BJ (cell line): ENCODE data around the gene STX4. TPM values are rescaled to one million over a fixed set of nuclear protein-coding genes. Genes with fewer than 3 reads are reported as not detected.

Experiments
- CTCF ChIA-PET: fragments of 350-600 bp; formaldehyde crosslinking; extraction: SDS; loops from one replicate; lab custom pipeline; 2021; ENCODE audit warnings: antibody characterized with exemption, inconsistent platforms; lab: Yijun Ruan, JAX
- POLR2A ChIA-PET: fragments of 300-600 bp; sonication (Branson Sonifier 250); formaldehyde crosslinking; extraction: SDS; loops from one replicate; lab custom pipeline; 2021; ENCODE audit warnings: antibody characterized with exemption; lab: Charles Lee
- DNase-seq: peaks from one replicate; pipeline ENCODE4 v3.0.0-alpha.2; 2011; ENCODE audit warnings: low read depth
- H3K27me3 ChIP-seq: 2 replicates; pipeline ENCODE4 v1.6.0; 2011; ENCODE audit warnings: low read length; ENCODE audit not compliant: control insufficient read depth, insufficient read depth
- H3K36me3 ChIP-seq: 2 replicates; pipeline ENCODE4 v1.5.1; 2011; ENCODE audit warnings: low read length; ENCODE audit not compliant: control insufficient read depth, insufficient read depth
- H3K4me3 ChIP-seq: 2 replicates; pipeline ENCODE4 v1.5.1; 2011; ENCODE audit warnings: low read depth, mild to moderate bottlenecking, control low read depth, low read length
- polyA minus RNA-seq: library from RNA; depleted of rRNA, polyadenylated mRNA; stranded (reverse); fragments of >200 nt; gene quantifications from 2 replicates; pipeline ENCODE4 v1.2.3, GENCODE V29; 2011; rRNA and poly(A)+ RNA removed
- polyA plus RNA-seq: library from polyadenylated mRNA; depleted of rRNA; stranded (reverse); fragments of >200 nt; gene quantifications from 2 replicates; pipeline ENCODE4 v1.2.3, GENCODE V29; 2011; rRNA removed
- TF ChIP-seq, protein P1 (sequence below): IDR thresholded peaks from 2 replicates; pipeline ENCODE4 v1.5.1; 2011; ENCODE audit warnings: low read depth, mild to moderate bottlenecking, control low read depth, inconsistent platforms, low read length, moderate library complexity; ENCODE audit not compliant: insufficient read depth

Gene STX4
- polyA plus RNA-seq (41.7 and 53.6 TPM in 2 replicates), polyA minus RNA-seq (26.5 and 41.5 TPM in 2 replicates)

DNA sequence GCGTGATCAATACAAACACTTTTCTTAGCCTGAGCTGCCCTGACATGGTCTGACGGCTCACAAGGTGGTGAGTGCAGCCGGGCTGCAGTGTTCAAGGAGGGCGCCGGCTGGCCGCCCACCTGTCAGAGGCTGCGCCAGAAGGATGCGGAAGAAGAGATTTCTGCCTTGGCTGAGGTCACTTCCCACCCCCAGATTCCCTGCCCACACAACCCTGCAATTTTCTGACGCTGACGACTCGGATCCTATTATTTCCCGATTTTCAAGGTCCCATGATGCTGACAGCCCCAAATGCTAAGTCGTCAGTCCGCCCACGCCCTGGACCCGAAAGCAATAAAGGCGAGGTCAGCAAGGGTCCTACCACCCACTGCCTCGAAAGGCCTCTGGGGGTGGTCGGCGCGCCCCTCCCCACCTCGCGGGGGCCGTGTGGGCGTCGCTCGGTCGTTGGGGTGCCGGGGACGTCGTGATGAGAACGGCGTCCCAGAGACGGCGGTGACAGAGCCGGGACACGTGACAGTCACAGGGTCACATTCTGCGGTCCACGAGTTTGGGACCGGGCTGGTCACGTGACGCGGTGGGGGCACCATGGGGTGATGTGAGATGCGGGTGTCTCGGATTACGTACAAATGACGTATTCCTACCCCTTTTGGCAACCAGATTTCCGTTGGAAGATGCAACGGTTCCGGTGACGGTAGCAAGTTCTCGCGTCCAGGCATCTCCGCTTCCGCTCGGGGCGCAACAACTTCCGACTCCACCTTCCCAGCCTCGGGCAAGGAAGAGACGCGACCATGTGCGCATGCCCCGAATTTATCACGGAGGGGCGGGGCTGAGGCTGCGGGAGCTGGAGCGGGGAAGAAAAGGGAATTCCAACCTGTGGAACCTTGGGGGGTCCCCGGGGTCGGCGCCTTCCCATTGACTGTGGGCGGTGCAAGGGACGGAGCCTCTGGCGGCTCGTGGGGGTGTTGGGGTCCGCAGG, at the start of gene STX4:
STX4 (plus strand) TSS at position 823 of the 973 bp plus-strand sequence. CDS start 248 bp downstream, outside the sequence.
- peak; percentile 83 for DNase-seq
- ChIA-PET POLR2A (no interaction called here), CTCF (interaction anchor here (0.9 kb wide), 1 partner anchor 10 kb away, joined by 5 read pairs; no protein-coding TSS in a partner anchor)
- Histone ChIP-seq H3K27me3 (no peaks in the 10 kb centered on the region), H3K4me3 (peak within 1 kb of the TSS; percentile 74), H3K36me3 (peaks cover 13% of the 10 kb centered on the region)
- TF ChIP-seq, protein P1, sequence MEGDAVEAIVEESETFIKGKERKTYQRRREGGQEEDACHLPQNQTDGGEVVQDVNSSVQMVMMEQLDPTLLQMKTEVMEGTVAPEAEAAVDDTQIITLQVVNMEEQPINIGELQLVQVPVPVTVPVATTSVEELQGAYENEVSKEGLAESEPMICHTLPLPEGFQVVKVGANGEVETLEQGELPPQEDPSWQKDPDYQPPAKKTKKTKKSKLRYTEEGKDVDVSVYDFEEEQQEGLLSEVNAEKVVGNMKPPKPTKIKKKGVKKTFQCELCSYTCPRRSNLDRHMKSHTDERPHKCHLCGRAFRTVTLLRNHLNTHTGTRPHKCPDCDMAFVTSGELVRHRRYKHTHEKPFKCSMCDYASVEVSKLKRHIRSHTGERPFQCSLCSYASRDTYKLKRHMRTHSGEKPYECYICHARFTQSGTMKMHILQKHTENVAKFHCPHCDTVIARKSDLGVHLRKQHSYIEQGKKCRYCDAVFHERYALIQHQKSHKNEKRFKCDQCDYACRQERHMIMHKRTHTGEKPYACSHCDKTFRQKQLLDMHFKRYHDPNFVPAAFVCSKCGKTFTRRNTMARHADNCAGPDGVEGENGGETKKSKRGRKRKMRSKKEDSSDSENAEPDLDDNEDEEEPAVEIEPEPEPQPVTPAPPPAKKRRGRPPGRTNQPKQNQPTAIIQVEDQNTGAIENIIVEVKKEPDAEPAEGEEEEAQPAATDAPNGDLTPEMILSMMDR: no peak

GRCh38 chr16:30983898-30984610, 49.3 kb upstream of the STX4 start:
- ChIA-PET CTCF (interaction anchor here (0.6 to 5.0 kb wide), 31 partner anchors 9 to 890 kb away, joined by 3 to 54 read pairs (median 4); partner anchors contain the start of genes VKORC1, ZNF267, ZNF646 and ZNF668), POLR2A (interaction anchor here (0.6 to 1.0 kb wide), 2 partner anchors 90 to 158 kb away, joined by 3 to 4 read pairs; partner anchors contain the start of gene ZNF646)
- Histone ChIP-seq H3K27me3 (no peaks in the 10 kb centered on the region), H3K4me3 (no peak overlapping the region), H3K36me3 (peaks cover 26% of the 10 kb centered on the region)
- TF ChIP-seq, protein P1: no peak
- no peak for DNase-seq

DNA sequence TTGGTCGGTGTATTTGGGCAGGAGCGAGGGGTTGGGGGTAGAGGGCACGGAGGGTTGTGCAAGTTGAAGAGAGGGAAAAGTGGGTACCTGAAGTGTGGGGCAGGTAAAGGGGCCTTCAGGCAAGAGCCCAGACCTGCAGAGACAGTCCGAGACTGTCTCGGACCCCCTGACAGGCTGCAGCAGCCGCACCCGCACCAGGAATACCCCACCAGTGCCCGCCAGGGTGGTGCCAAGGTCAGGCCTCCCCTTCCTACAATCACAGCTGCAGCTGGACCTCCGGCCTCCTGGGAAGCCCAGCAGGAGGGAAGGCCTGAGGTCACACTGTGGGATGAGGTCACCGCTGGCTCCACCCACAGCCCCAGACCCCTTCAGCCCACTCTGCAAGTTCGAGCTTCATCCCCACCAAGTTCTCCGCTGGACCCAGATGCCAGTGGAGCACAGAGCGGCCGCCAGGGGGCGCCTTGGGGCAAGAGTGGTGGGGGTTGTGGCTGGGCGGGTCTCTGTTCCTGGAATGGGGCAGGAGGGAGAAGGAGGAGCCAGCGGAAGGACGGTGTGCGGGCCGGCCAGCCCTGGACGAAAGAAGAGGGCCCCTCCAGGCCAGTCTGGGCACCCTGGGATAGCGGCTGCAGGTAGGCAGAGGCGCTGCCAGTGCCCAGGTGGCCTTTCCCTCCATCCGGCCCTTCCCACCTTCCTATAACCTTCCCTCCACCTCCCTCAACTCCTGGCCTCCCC, 48.5 kb upstream of the STX4 start, which contains the start of gene HSD3B7:
HSD3B7 (plus strand) TSS at position 539 of the 732 bp plus-strand sequence. CDS start 452 bp downstream, outside the sequence.
- POLR2A ChIA-PET: interaction anchor here (0.6 to 1.0 kb wide), 2 partner anchors 90 to 157 kb away, joined by 3 to 4 read pairs; partner anchors contain the start of gene ZNF646
- DNase-seq: no peak
- peaks cover 22% of the 10 kb centered on the region for H3K36me3 ChIP-seq

GRCh38 chr16:30985401-30986128, 47.8 kb upstream of the STX4 start:
- CTCF ChIA-PET: interaction anchor here (0.8 to 5.0 kb wide), 29 partner anchors 8 to 888 kb away, joined by 3 to 54 read pairs (median 4); partner anchors contain the start of genes KAT8, VKORC1, ZNF267 and ZNF646
- TF ChIP-seq, protein P1: 0 out of 2 replicates have a peak, but pooled peaks have one; percentile 13
- no peak for DNase-seq
- Histone ChIP-seq H3K36me3 (peaks cover 17% of the 10 kb centered on the region), H3K4me3 (peak overlapping the region; percentile 44), H3K27me3 (no peaks in the 10 kb centered on the region)
- POLR2A ChIA-PET: interaction anchor here (1.0 kb wide), 1 partner anchor 156 kb away, joined by 4 read pairs; no protein-coding TSS in a partner anchor

More for the DNA sequence above, 48.5 kb upstream of the STX4 start, which contains the start of gene HSD3B7:
- TF ChIP-seq, protein P1: peak; percentile 97
- Histone ChIP-seq H3K27me3 (no peaks in the 10 kb centered on the region), H3K4me3 (peak within 1 kb of the TSS; percentile 44)
- CTCF ChIA-PET: interaction anchor here (0.6 to 5.0 kb wide), 35 partner anchors 9 to 889 kb away, joined by 3 to 54 read pairs (median 4); partner anchors contain the start of genes VKORC1, ZNF267, ZNF646 and ZNF668
